C1 segment of cervical spinal cord (tissue), 14 donors: ENCODE results near the gene RNASE7.
"Not testable (repeated sequence)": the region's sequence is repeated elsewhere in the genome, so short reads cannot be mapped to it uniquely, and the experiment has no call there.

Source experiments
- DNase-seq, 14 donors: peaks; one replicate each; lab custom pipeline; 2025; lab: John Stamatoyannopoulos, UW

The RNASE7 gene

GRCh38 chr14:21023817-21024584 lies 18.2 kb upstream of the RNASE7 start:
- DNase-seq, result peak in 3 of 14 donors; percentile 19 to 50 (median 40)

GRCh38 chr14:21024585-21025370 lies 17.4 kb upstream of the RNASE7 start, which contains the start of gene NDRG2:
Gene NDRG2 (minus strand): TSS chr14:21025061. CDS start chr14:21023315, 1,746 bp downstream.
- DNase-seq, result peak in 10 of 14 donors; percentile 67 to 91 (median 78)

GRCh38 chr14:21025371-21026273 lies 16.5 kb upstream of the RNASE7 start:
- peak in 12 of 14 donors; percentile 50 to 98 (median 84) for DNase-seq

- DNase-seq, result peak in 12 of 14 donors; percentile 33 to 87 (median 78)
These were observed 15.7 kb upstream of the RNASE7 start for GRCh38 chr14:21026274-21026987.

GRCh38 chr14:21026988-21027315 lies 15.2 kb upstream of the RNASE7 start:
- peak in 1 of 14 donors; percentile 36 for DNase-seq

- no peak for DNase-seq
These were observed 12.2 kb upstream of the RNASE7 start, which contains the start of gene TPPP2 for GRCh38 chr14:21029917-21030316. Gene TPPP2 (plus strand): TSS chr14:21030217. CDS start chr14:21030582, 365 bp downstream.

- DNase-seq, result no peak
These were observed 11.6 kb upstream of the RNASE7 start for GRCh38 chr14:21030531-21030930.

- no peak for DNase-seq
These were observed 9.6 kb upstream of the RNASE7 start for GRCh38 chr14:21032326-21033132.

- peak in 2 of 14 donors; percentile 29 to 35 for DNase-seq
These were observed 8.9 kb upstream of the RNASE7 start for GRCh38 chr14:21033133-21033698.

- no peak for DNase-seq
These were observed 7.5 kb upstream of the RNASE7 start, which contains the start of gene RNASE13 for GRCh38 chr14:21034707-21035106. Gene RNASE13 (minus strand): TSS chr14:21034807. CDS start chr14:21034288, 519 bp downstream.

GRCh38 chr14:21036751-21037150 lies 5.4 kb upstream of the RNASE7 start:
- DNase-seq, result peak in 1 of 14 donors; percentile 34

- DNase-seq, result no peak
These were observed 5.0 kb upstream of the RNASE7 start for GRCh38 chr14:21037156-21037555.

GRCh38 chr14:21038441-21039422 lies 3.4 kb upstream of the RNASE7 start:
- peak in 13 of 14 donors; percentile 20 to 83 (median 68) for DNase-seq

- peak in 11 of 14 donors; percentile 12 to 56 (median 39) for DNase-seq
These were observed 2.4 kb upstream of the RNASE7 start for GRCh38 chr14:21039585-21040369.

GRCh38 chr14:21040370-21040925 lies 1.7 kb upstream of the RNASE7 start:
- no peak for DNase-seq

GRCh38 chr14:21040941-21041340 lies 1.2 kb upstream of the RNASE7 start:
- DNase-seq, result not testable (repeated sequence)

GRCh38 chr14:21042918-21043317 lies 756 bp downstream of the RNASE7 start:
- DNase-seq, result peak in 6 of 14 donors; percentile 14 to 39 (median 26)
